Esophagus squamous epithelium (tissue), 5 donors: ENCODE data around the gene KIF1A. TPM values are rescaled to one million over a fixed set of nuclear protein-coding genes. Genes with fewer than 3 reads are reported as not detected.

Experiments used
- DNase-seq: peaks from one replicate; lab custom pipeline; 2025; lab: John Stamatoyannopoulos, UW
- H3K27ac ChIP-seq, 4 donors: fragments of 200-600 bp; sonication (generic); one replicate each; pipeline ENCODE4 v1.5.1; 2016 to 2019; ENCODE audit warnings: mild to moderate bottlenecking in 1 of 4
- H3K27me3 ChIP-seq, 4 donors: fragments of 200-600 bp; sonication (generic); 1 replicate in 3 of 4; 2 replicates in 1 of 4; pipeline versions ENCODE4 v1.5.1 to v1.6.0; 2017 to 2021; ENCODE audit warnings: antibody characterized with exemption in 1 of 4
- H3K36me3 ChIP-seq, 3 donors: fragments of 200-600 bp; sonication (generic); one replicate each; pipeline ENCODE4 v1.5.1; 2016 to 2019
- H3K4me1 ChIP-seq, 3 donors: fragments of 200-600 bp; sonication (generic); one replicate each; pipeline ENCODE4 v1.5.1; 2017 to 2019
- H3K4me3 ChIP-seq, 4 donors: fragments of 200-600 bp; sonication (generic); 1 replicate in 3 of 4; 2 replicates in 1 of 4; pipeline ENCODE4 v1.5.1; 2016 to 2019; ENCODE audit warnings: mild to moderate bottlenecking in 2 of 4, moderate library complexity in 1 of 4
- H3K9me3 ChIP-seq, 3 donors: fragments of 200-600 bp; sonication (generic); one replicate each; pipeline ENCODE4 v1.5.1; 2016 to 2019
- POLR2A ChIP-seq, 4 donors: fragments of 450-650 bp; IDR thresholded peaks; one replicate each; pipeline ENCODE4 v1.6.1; 2017; ENCODE audit warnings: antibody characterized with exemption in 4 of 4, mild to moderate bottlenecking in 4 of 4, moderate library complexity in 3 of 4
- WGBS, 2 donors: methylation state at CpG; one replicate each; pipeline ENCODE4 v1.1.5; 2018; 5-methylcytosine and 5-hydroxymethylcytosine counted together
- intact Hi-C: fragments of 100-400 bp; cut with DNase I; formaldehyde crosslinking; loops from one replicate; pipeline ENCODE4 v1.15.0; 2022
- total RNA-seq, 4 donors: library from RNA; depleted of rRNA; stranded (reverse); fragments of >200 nt; gene quantifications; one replicate each; pipeline ENCODE4 v1.1.0, GENCODE V29; 2016
- TF ChIP-seq, protein P1 (sequence below), 6 experiments: fragments of 450-650 bp in 4 of 6; fragments of 200-600 bp in 2 of 6; sonication (generic) in 2 of 6; IDR thresholded peaks; one replicate each; pipeline ENCODE4 v1.5.1; 2016 to 2019; ENCODE audit warnings: antibody characterized with exemption in 6 of 6, mild to moderate bottlenecking in 4 of 6, moderate library complexity in 4 of 6
- donor health status: DM: yes; HTN: yes; CAD: no.

Gene KIF1A
- total RNA-seq, 4 donors from 2014 or later = 0.15 TPM; not detected in 3

DNA sequence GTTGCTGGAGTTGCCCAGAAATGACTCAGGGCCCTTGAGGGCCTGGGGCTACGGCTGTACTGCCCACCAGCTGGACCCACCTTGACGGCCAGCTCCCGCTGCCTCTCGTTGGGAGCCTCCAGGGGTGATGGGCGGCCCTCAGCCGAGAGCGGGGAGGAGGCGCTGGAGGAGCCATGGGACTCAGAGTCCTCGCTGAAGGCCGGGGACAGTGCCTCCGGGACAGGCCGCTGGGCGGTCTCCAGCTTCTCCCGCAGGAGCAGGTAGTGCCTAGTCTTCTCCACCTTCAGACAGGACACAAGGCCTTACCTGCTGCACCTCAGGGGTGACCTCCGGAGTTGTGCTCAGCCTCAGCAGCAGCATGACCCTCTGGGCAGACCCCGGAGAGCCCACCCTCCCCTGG is 97.6 kb downstream of the KIF1A start:
- no peaks in the 10 kb centered on the region for H3K9me3 ChIP-seq
- intact Hi-C loops = no loop called here
- TF ChIP-seq POLR2A (IDR thresholded peaks at IDR 0.05) = no peak
- TF ChIP-seq, protein P1, sequence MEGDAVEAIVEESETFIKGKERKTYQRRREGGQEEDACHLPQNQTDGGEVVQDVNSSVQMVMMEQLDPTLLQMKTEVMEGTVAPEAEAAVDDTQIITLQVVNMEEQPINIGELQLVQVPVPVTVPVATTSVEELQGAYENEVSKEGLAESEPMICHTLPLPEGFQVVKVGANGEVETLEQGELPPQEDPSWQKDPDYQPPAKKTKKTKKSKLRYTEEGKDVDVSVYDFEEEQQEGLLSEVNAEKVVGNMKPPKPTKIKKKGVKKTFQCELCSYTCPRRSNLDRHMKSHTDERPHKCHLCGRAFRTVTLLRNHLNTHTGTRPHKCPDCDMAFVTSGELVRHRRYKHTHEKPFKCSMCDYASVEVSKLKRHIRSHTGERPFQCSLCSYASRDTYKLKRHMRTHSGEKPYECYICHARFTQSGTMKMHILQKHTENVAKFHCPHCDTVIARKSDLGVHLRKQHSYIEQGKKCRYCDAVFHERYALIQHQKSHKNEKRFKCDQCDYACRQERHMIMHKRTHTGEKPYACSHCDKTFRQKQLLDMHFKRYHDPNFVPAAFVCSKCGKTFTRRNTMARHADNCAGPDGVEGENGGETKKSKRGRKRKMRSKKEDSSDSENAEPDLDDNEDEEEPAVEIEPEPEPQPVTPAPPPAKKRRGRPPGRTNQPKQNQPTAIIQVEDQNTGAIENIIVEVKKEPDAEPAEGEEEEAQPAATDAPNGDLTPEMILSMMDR (IDR thresholded peaks at IDR 0.05) = no peak
- DNase-seq = no peak
- no peaks in the 10 kb centered on the region for H3K36me3 ChIP-seq
- WGBS, 2 donors = 0 to 90% methylated on average over 1 to 7 of the region's 16 CpGs
- H3K27ac ChIP-seq = no peak overlapping the region
- no peaks in the 10 kb centered on the region for H3K4me1 ChIP-seq
- H3K27me3 ChIP-seq = peaks cover 0 to 29% (median 0%) of the 10 kb centered on the region in 4 donors
- no peak overlapping the region for H3K4me3 ChIP-seq

DNA sequence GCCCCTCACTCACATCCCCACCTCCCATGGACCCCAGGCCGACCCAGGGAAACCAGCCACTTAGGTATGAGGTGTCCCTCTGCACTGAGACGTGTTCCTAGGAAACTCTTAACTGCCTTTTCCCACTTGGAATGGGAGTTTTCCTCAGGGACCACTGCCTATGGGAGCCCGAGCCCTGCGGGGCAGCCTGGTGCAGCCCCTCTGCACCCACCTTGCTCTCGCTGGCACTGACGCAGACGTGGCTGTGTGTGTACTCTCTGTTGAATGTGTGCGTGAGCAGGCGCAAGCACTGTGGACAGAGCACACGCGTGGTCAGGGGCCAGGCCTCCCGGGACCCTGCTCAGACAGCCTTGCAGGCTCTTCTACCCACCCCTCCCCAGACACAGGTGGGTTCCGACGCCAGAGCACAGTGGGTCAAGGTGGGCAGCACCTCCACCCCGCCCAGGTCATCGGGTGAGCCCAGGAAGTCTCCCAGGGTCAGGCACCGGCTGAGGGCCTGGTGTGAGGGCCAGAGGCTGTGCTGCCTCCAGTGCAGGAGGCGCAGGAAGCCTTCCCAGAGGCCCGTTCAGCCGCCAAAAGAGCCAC is 98.3 kb downstream of the KIF1A start:
- Histone ChIP-seq H3K27ac (no peak overlapping the region), H3K36me3 (no peaks in the 10 kb centered on the region), H3K4me3 (no peak overlapping the region), H3K4me1 (no peaks in the 10 kb centered on the region), H3K27me3 (peaks cover 0 to 33% (median 0%) of the 10 kb centered on the region in 4 donors), H3K9me3 (no peaks in the 10 kb centered on the region)
- TF ChIP-seq POLR2A (IDR thresholded peaks at IDR 0.05) = no peak
- TF ChIP-seq, protein P1 (IDR thresholded peaks at IDR 0.05) = no peak
- intact Hi-C loops = no loop called here
- DNase-seq = no peak
- 77 to 80% methylated on average over 2 to 9 of the region's 20 CpGs for WGBS, 2 donors

DNA sequence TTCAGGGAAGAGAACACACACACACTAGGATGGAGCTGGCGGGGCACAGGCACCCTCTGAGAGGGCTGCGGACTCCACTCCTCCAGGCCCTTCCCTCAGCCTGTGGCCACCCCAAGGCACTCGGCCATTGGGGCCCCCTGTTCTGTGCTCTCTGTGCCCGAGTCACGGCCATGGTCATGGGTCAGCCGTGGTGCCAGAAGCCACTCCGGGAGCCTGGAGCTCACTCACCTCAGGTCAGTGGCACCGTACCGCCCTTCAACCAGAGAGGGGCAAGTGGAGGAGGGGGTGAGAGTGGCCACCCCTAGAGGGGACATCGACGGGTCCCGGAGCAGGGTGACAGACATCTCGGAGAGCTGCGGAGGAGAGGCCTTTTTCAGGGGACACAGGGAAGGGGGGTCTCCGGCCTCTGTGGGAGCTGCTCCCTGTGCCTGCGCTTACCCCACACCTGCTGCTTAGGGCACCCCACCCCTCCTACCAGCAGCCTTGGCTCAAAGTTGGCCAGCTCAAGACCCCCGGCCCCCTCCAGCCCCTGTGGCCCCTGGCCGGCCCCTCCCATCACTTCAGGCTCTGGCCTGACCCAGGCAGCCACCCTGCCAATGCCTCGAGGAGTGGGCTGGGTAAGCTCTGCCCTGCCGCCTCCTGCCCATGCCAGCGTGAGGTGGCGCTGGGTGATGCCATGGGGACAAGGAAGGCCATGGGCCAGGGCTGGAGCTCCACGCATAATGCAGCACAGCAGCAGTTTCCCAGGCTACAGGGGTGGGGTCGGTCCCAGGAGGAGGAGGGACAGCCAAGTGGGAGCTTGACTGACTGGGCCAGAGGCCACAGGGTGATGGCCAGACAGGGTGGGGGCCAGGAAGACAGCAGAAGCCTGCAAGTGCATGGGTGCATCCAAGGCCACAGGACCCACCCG is 99.1 kb downstream of the KIF1A start:
- intact Hi-C loops = no loop called here
- Histone ChIP-seq H3K36me3 (no peaks in the 10 kb centered on the region), H3K9me3 (no peaks in the 10 kb centered on the region), H3K4me1 (no peaks in the 10 kb centered on the region), H3K4me3 (no peak overlapping the region), H3K27ac (no peak overlapping the region), H3K27me3 (peaks cover 0 to 41% (median 0%) of the 10 kb centered on the region in 4 donors)
- TF ChIP-seq, protein P1 (IDR thresholded peaks at IDR 0.05) = no peak
- TF ChIP-seq POLR2A (IDR thresholded peaks at IDR 0.05) = no peak
- no peak for DNase-seq
- 73 to 85% methylated on average over 2 to 4 of the region's 25 CpGs for WGBS, 2 donors

DNA sequence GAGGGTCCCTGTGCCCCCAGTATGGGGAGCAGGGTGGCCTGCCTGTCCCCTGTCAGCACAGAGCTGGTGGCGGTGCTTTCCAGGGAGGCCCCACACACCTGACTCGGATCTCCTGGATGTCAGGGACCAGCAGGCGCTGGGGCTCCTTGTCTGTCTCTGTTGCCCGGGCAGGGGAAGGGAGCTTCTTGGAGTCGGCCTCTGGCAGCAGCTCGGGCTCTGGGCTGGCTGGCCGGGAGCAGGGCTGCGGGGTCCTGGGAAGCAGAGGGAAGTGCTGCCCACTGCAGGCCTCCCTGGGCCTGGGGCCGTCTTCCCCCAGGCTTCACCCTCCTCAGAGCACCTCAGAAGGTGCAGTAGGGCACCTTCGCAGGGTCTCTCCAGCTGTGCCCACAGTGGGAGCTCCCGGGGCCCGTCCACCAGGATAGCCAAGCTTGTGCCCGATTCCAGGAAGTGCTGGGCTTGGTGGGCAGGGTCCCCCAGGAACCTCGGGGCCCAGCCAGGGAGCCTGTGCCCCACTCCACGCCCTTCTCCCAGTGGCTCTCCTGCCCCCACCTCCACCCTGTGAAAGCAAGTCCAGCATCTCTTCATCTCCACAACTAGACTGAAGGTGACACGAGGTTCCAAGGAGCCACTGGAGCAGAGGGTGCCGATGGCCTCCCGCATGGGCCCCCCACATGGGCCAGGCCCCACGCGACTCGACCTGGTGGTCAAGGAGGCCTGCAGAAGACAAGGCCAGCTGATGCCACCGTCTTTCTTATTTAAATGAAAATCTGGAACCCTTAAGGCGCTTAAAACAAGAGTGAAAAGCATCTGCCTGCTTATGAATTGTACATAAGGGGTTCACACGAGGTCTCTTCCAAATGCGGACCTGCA is 100.1 kb downstream of the KIF1A start:
- TF ChIP-seq, protein P1 (IDR thresholded peaks at IDR 0.05) = no peak
- TF ChIP-seq POLR2A (IDR thresholded peaks at IDR 0.05) = no peak
- Histone ChIP-seq H3K36me3 (no peaks in the 10 kb centered on the region), H3K27me3 (peaks cover 0 to 51% (median 0%) of the 10 kb centered on the region in 4 donors), H3K9me3 (no peaks in the 10 kb centered on the region), H3K27ac (no peak overlapping the region), H3K4me1 (no peaks in the 10 kb centered on the region), H3K4me3 (no peak overlapping the region)
- intact Hi-C loops = no loop called here
- 64 to 75% methylated on average over 4 to 10 of the region's 25 CpGs for WGBS, 2 donors
- DNase-seq = no peak
